DND-41 (cell line): ENCODE measurements around the gene POR.

Source experiments
- ATAC-seq: fragments of 200-7000 bp; cut with Tn5 transposase; 3 replicates; pipeline ENCODE4 v1.9.1; 2021; ENCODE audit warnings: low read depth; ENCODE audit not compliant: insufficient read depth
- DNase-seq: peaks from one replicate; pipeline ENCODE4 v3.0.0-alpha.2; 2020
- H2AFZ ChIP-seq: 2 replicates; pipeline ENCODE4 v1.6.0; 2012; ENCODE audit warnings: low read depth, low read length
- H3K27ac ChIP-seq: 2 replicates; pipeline ENCODE4 v1.5.1; 2012; ENCODE audit warnings: low read length, inconsistent platforms
- H3K27me3 ChIP-seq: fragments of 200-600 bp; sonication (generic); 2 replicates; pipeline ENCODE4 v1.6.0; 2012; ENCODE audit warnings: low read length, mild to moderate bottlenecking, inconsistent platforms; ENCODE audit not compliant: insufficient read depth, poor library complexity
- H3K36me3 ChIP-seq: 2 replicates; pipeline ENCODE4 v1.5.1; 2012; ENCODE audit warnings: low read length, inconsistent platforms; ENCODE audit not compliant: insufficient read depth
- H3K4me1 ChIP-seq: 2 replicates; pipeline ENCODE4 v1.5.1; 2012; ENCODE audit warnings: mild to moderate bottlenecking, low read length; ENCODE audit not compliant: insufficient read depth
- H3K4me2 ChIP-seq: 2 replicates; pipeline ENCODE4 v1.6.0; 2012; ENCODE audit warnings: mild to moderate bottlenecking, moderate library complexity, low read length, inconsistent platforms; ENCODE audit not compliant: insufficient read depth
- H3K4me3 ChIP-seq, 2 experiments: fragments of 200-600 bp in 1 of 2; shearing (Covaris generic) in 1 of 2; 2 replicates each; pipeline ENCODE4 v1.5.1; 2012 to 2016; ENCODE audit warnings: inconsistent platforms in 2 of 2, low read length in 2 of 2, mild to moderate bottlenecking in 2 of 2, low read depth in 1 of 2, moderate library complexity in 1 of 2
- H3K79me2 ChIP-seq: 2 replicates; pipeline ENCODE4 v1.6.0; 2012; ENCODE audit warnings: low read length, inconsistent platforms; ENCODE audit not compliant: insufficient read depth
- H3K9ac ChIP-seq: 2 replicates; pipeline ENCODE4 v1.6.0; 2012; ENCODE audit warnings: low read depth, mild to moderate bottlenecking, inconsistent platforms, low read length, moderate library complexity
- H3K9me3 ChIP-seq: 2 replicates; pipeline ENCODE4 v1.5.1; 2012; ENCODE audit warnings: low read length, moderate library complexity, mild to moderate bottlenecking, inconsistent platforms; ENCODE audit not compliant: insufficient read depth, severe bottlenecking
- H4K20me1 ChIP-seq: 2 replicates; pipeline ENCODE4 v1.6.0; 2012; ENCODE audit warnings: low read length; ENCODE audit not compliant: insufficient read depth
- CTCF ChIP-seq: IDR thresholded peaks from 2 replicates; pipeline ENCODE4 v1.5.1; 2012; ENCODE audit warnings: borderline replicate concordance, low read length, moderate library complexity, mild to moderate bottlenecking; ENCODE audit not compliant: poor library complexity, severe bottlenecking; ENCODE audit errors: extremely low read depth
- EZH2 ChIP-seq: IDR thresholded peaks from 3 replicates; pipeline ENCODE4 v1.6.1; 2012; ENCODE audit warnings: borderline replicate concordance, low read depth, mild to moderate bottlenecking, moderate library complexity, low read length, inconsistent platforms; ENCODE audit not compliant: severe bottlenecking

POR gene

GRCh38 chr7:75867390-75867717, 47.6 kb upstream of the POR start:
- H3K4me3 ChIP-seq: no peak overlapping the region
- no peaks in the 10 kb centered on the region for H4K20me1 ChIP-seq
- ATAC-seq: no peak
- no peak for TF ChIP-seq CTCF
- TF ChIP-seq EZH2: no peak
- H3K27me3 ChIP-seq: no peaks in the 10 kb centered on the region
- H3K4me1 ChIP-seq: no peaks in the 10 kb centered on the region
- H3K4me2 ChIP-seq: no peak overlapping the region
- no peak overlapping the region for H2AFZ ChIP-seq
- H3K9ac ChIP-seq: no peak overlapping the region
- H3K9me3 ChIP-seq: no peaks in the 10 kb centered on the region
- H3K36me3 ChIP-seq: no peaks in the 10 kb centered on the region
- no peaks in the 10 kb centered on the region for H3K79me2 ChIP-seq
- no peak overlapping the region for H3K27ac ChIP-seq
- no peak for DNase-seq

- TF ChIP-seq CTCF (no peak), EZH2 (no peak)
- DNase-seq: no peak
- no peaks in the 10 kb centered on the region for H3K27me3 ChIP-seq
- no peak overlapping the region for H3K9ac ChIP-seq
- no peak overlapping the region for H3K4me2 ChIP-seq
- no peaks in the 10 kb centered on the region for H3K36me3 ChIP-seq
- H3K4me1 ChIP-seq: no peaks in the 10 kb centered on the region
- H4K20me1 ChIP-seq: no peaks in the 10 kb centered on the region
- H3K27ac ChIP-seq: no peak overlapping the region
- H3K9me3 ChIP-seq: no peaks in the 10 kb centered on the region
- H2AFZ ChIP-seq: no peak overlapping the region
- no peak for ATAC-seq
- no peak overlapping the region for H3K4me3 ChIP-seq
- H3K79me2 ChIP-seq: no peaks in the 10 kb centered on the region
Measured at GRCh38 chr7:75868153-75868552, 46.8 kb upstream of the POR start.

- DNase-seq (no peak), ATAC-seq (no peak)
- Histone ChIP-seq H4K20me1 (no peaks in the 10 kb centered on the region), H3K9me3 (no peaks in the 10 kb centered on the region), H3K36me3 (no peaks in the 10 kb centered on the region), H3K27ac (no peak overlapping the region), H3K79me2 (no peaks in the 10 kb centered on the region), H3K4me2 (no peak overlapping the region), H3K4me1 (no peaks in the 10 kb centered on the region), H3K9ac (no peak overlapping the region), H2AFZ (no peak overlapping the region), H3K4me3 (no peak overlapping the region), H3K27me3 (no peaks in the 10 kb centered on the region)
- no peak for TF ChIP-seq CTCF
- no peak for TF ChIP-seq EZH2
Measured at GRCh38 chr7:75869776-75870379, 45.1 kb upstream of the POR start.

- no peaks in the 10 kb centered on the region for H3K36me3 ChIP-seq
- no peak overlapping the region for H3K4me2 ChIP-seq
- H3K4me3 ChIP-seq: no peak overlapping the region
- H3K27ac ChIP-seq: no peak overlapping the region
- H3K79me2 ChIP-seq: no peaks in the 10 kb centered on the region
- H4K20me1 ChIP-seq: no peaks in the 10 kb centered on the region
- H3K27me3 ChIP-seq: no peaks in the 10 kb centered on the region
- TF ChIP-seq EZH2 (no peak), CTCF (no peak)
- H3K9me3 ChIP-seq: no peaks in the 10 kb centered on the region
- no peaks in the 10 kb centered on the region for H3K4me1 ChIP-seq
- H2AFZ ChIP-seq: no peak overlapping the region
- no peak for DNase-seq
- H3K9ac ChIP-seq: no peak overlapping the region
- no peak for ATAC-seq
Measured at GRCh38 chr7:75870557-75871161, 44.3 kb upstream of the POR start.
